SK-N-SH treated with all-trans-retinoic acid at 6 μM for 48 hours (cell line): ENCODE data around the gene FYN.

Source experiments
- ATAC-seq: fragments of 200-7000 bp; cut with Tn5 transposase; 3 replicates; pipeline ENCODE4 v1.9.1; 2020; ENCODE audit warnings: mild to moderate bottlenecking, moderate library complexity
- ARNTL ChIP-seq: fragments of 450-650 bp; formaldehyde crosslinking; IDR thresholded peaks from 2 replicates; pipeline ENCODE4 v1.5.0; 2020; ENCODE audit warnings: low read depth, mild to moderate bottlenecking, moderate library complexity, borderline replicate concordance
- BACH2 ChIP-seq: fragments of 250-450 bp; sonication (Bioruptor Pico); IDR thresholded peaks from 2 replicates; pipeline ENCODE4 v1.9.0; 2021; ENCODE audit warnings: mild to moderate bottlenecking, borderline replicate concordance
- CREB5 ChIP-seq: fragments of 250-450 bp; sonication (Bioruptor Pico); IDR thresholded peaks from 2 replicates; pipeline ENCODE4 v1.5.1; 2020; ENCODE audit warnings: low read depth, mild to moderate bottlenecking, moderate library complexity
- CSDC2 ChIP-seq: fragments of 250-450 bp; sonication (Bioruptor Pico); IDR thresholded peaks from 2 replicates; pipeline ENCODE4 v1.5.0; 2020; ENCODE audit warnings: mild to moderate bottlenecking, moderate library complexity
- CSRNP3 ChIP-seq: fragments of 250-450 bp; sonication (Bioruptor Pico); IDR thresholded peaks from 2 replicates; pipeline ENCODE4 v1.5.1; 2021; ENCODE audit warnings: mild to moderate bottlenecking, moderate library complexity
- ESRRG ChIP-seq: fragments of 250-450 bp; sonication (Bioruptor Pico); IDR thresholded peaks from 2 replicates; pipeline ENCODE4 v1.6.1; 2021; ENCODE audit warnings: mild to moderate bottlenecking
- GLIS3 ChIP-seq: fragments of 250-450 bp; sonication (Bioruptor Pico); IDR thresholded peaks from 2 replicates; pipeline ENCODE4 v1.5.0; 2020; ENCODE audit warnings: mild to moderate bottlenecking, moderate library complexity
- ISL1 ChIP-seq: fragments of 250-450 bp; sonication (Bioruptor Pico); IDR thresholded peaks from 2 replicates; pipeline ENCODE4 v2.1.2; 2022; ENCODE audit warnings: mild to moderate bottlenecking, moderate library complexity
- OSR1 ChIP-seq: fragments of 250-450 bp; sonication (Bioruptor Pico); IDR thresholded peaks from 2 replicates; pipeline ENCODE4 v1.8.0; 2022; ENCODE audit warnings: moderate library complexity, mild to moderate bottlenecking, inconsistent platforms
- PATZ1 ChIP-seq: fragments of 250-450 bp; sonication (Bioruptor Pico); IDR thresholded peaks from 2 replicates; pipeline ENCODE4 v1.8.0; 2020; ENCODE audit warnings: mild to moderate bottlenecking, moderate library complexity, borderline replicate concordance
- POU6F1 ChIP-seq: fragments of 250-450 bp; sonication (Bioruptor Pico); IDR thresholded peaks from 2 replicates; pipeline ENCODE4 v1.8.0; 2021; ENCODE audit warnings: low read depth, mild to moderate bottlenecking, moderate library complexity, borderline replicate concordance
- PPARA ChIP-seq: fragments of 250-450 bp; sonication (Bioruptor Pico); IDR thresholded peaks from 2 replicates; pipeline ENCODE4 v1.5.0; 2020; ENCODE audit warnings: mild to moderate bottlenecking, borderline replicate concordance
- RARB ChIP-seq: fragments of 250-450 bp; sonication (Bioruptor Pico); IDR thresholded peaks from 2 replicates; pipeline ENCODE4 v1.8.0; 2021; ENCODE audit warnings: mild to moderate bottlenecking, moderate library complexity
- SNAI2 ChIP-seq: fragments of 250-450 bp; sonication (Bioruptor Pico); IDR thresholded peaks from 2 replicates; pipeline ENCODE4 v1.5.0; 2020; ENCODE audit warnings: mild to moderate bottlenecking, moderate library complexity
- TCF4 ChIP-seq: fragments of 250-450 bp; sonication (Bioruptor Pico); IDR thresholded peaks from 2 replicates; pipeline ENCODE4 v1.8.0; 2021; ENCODE audit warnings: mild to moderate bottlenecking, moderate library complexity, borderline replicate concordance
- TOX ChIP-seq: fragments of 250-450 bp; sonication (Bioruptor Pico); IDR thresholded peaks from 2 replicates; pipeline ENCODE4 v1.8.0; 2021; ENCODE audit warnings: mild to moderate bottlenecking, moderate library complexity, borderline replicate concordance
- TSHZ2 ChIP-seq: fragments of 250-450 bp; sonication (Bioruptor Pico); IDR thresholded peaks from 2 replicates; pipeline ENCODE4 v1.5.0; 2020; ENCODE audit warnings: mild to moderate bottlenecking, moderate library complexity
- ZC3H10 ChIP-seq: fragments of 250-450 bp; sonication (Bioruptor Pico); IDR thresholded peaks from 2 replicates; pipeline ENCODE4 v1.5.1; 2021; ENCODE audit warnings: mild to moderate bottlenecking, moderate library complexity
- ZFP3 ChIP-seq: fragments of 250-450 bp; sonication (Bioruptor Pico); IDR thresholded peaks from 2 replicates; pipeline ENCODE4 v1.5.0; 2020; ENCODE audit warnings: mild to moderate bottlenecking, moderate library complexity
- ZFP30 ChIP-seq: fragments of 450-650 bp; formaldehyde crosslinking; IDR thresholded peaks from 2 replicates; pipeline ENCODE4 v1.5.0; 2022; ENCODE audit warnings: mild to moderate bottlenecking, moderate library complexity
- ZNF565 ChIP-seq: fragments of 450-650 bp; formaldehyde crosslinking; conservative IDR thresholded peaks from 2 replicates; pipeline ENCODE4 v1.5.0; 2020; ENCODE audit warnings: low read depth, mild to moderate bottlenecking, moderate library complexity
- ZNF70 ChIP-seq: fragments of 450-650 bp; formaldehyde crosslinking; IDR thresholded peaks from 2 replicates; pipeline ENCODE4 v1.5.0; 2020; ENCODE audit warnings: mild to moderate bottlenecking, moderate library complexity
- ZNF8 ChIP-seq: fragments of 450-650 bp; formaldehyde crosslinking; IDR thresholded peaks from 2 replicates; pipeline ENCODE4 v1.5.0; 2020; ENCODE audit warnings: mild to moderate bottlenecking, moderate library complexity

FYN gene

GRCh38 chr6:111754423-111754822 is 118.8 kb downstream of the FYN start:
- TF ChIP-seq ZNF565 (no peak), ARNTL (CRISPR knock-in tag) (no peak), ZNF8 (CRISPR knock-in tag) (no peak), TCF4 (CRISPR knock-in tag) (no peak), PPARA (no peak), CSDC2 (CRISPR knock-in tag) (no peak), SNAI2 (CRISPR knock-in tag) (no peak), ZC3H10 (CRISPR knock-in tag) (no peak), ZNF70 (CRISPR knock-in tag) (no peak), GLIS3 (CRISPR knock-in tag) (no peak), PATZ1 (CRISPR knock-in tag) (no peak), POU6F1 (CRISPR knock-in tag) (no peak), RARB (CRISPR knock-in tag) (no peak), ZFP30 (no peak), ZFP3 (CRISPR knock-in tag) (no peak), BACH2 (CRISPR knock-in tag) (no peak), ISL1 (CRISPR knock-in tag) (no peak), OSR1 (CRISPR knock-in tag) (no peak), TSHZ2 (no peak), TOX (no peak)
- no peak for ATAC-seq

GRCh38 chr6:111753573-111753972 is 119.7 kb downstream of the FYN start:
- no peak for ATAC-seq
- no peak for TF ChIP-seq ZFP3 (CRISPR knock-in tag)
- no peak for TF ChIP-seq PATZ1 (CRISPR knock-in tag)
- TF ChIP-seq ZNF565: no peak
- no peak for TF ChIP-seq POU6F1 (CRISPR knock-in tag)
- no peak for TF ChIP-seq ESRRG (CRISPR knock-in tag)
- no peak for TF ChIP-seq CREB5 (CRISPR knock-in tag)
- no peak for TF ChIP-seq OSR1 (CRISPR knock-in tag)
- no peak for TF ChIP-seq CSRNP3 (CRISPR knock-in tag)
- no peak for TF ChIP-seq ZNF8 (CRISPR knock-in tag)
- no peak for TF ChIP-seq CSDC2 (CRISPR knock-in tag)
- no peak for TF ChIP-seq ARNTL (CRISPR knock-in tag)
- no peak for TF ChIP-seq SNAI2 (CRISPR knock-in tag)
- no peak for TF ChIP-seq ISL1 (CRISPR knock-in tag)
- no peak for TF ChIP-seq RARB (CRISPR knock-in tag)
- no peak for TF ChIP-seq ZC3H10 (CRISPR knock-in tag)
- TF ChIP-seq ZFP30: no peak
- no peak for TF ChIP-seq TOX
- TF ChIP-seq, all 23 proteins: peak for 0
